Measurements from ENCODE around the gene VASN.

DNA sequence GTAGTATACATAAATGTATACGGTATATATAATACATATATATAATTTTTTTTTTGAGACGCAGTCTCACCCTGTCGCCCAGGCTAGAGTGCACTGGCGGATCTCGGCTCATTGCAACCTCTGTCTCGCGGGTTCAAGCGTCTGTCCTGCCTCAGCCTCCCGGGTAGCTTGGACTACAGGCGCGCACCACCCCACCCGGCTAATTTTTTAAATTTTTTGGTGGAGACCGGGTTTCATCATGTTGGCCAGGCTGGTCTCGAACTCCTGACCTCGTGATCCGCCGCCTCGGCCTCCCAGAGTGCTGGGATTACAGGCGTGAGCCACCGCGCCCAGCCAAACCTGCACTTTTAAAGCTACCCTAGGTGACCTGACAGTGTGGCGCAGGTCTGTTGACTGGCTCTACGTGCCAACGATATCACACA is 21.3 kb upstream of the VASN start:
- TF ChIP-seq YY1 (IDR thresholded peaks at IDR 0.05; ENCODE audit: insufficient read depth, insufficient read length): no peak
- no peak for TF ChIP-seq SUZ12 (IDR thresholded peaks at IDR 0.05; ENCODE audit: extremely low read depth, insufficient read depth, insufficient read length)
